ENCODE results near the gene HIP1. TPM values are rescaled to one million over a fixed set of nuclear protein-coding genes. Genes with fewer than 3 reads are reported as not detected.
"Not testable (repeated sequence)": the region's sequence is repeated elsewhere in the genome, so short reads cannot be mapped to it uniquely, and the experiment has no call there.

HIP1 gene
- total RNA-seq, 1 experiment from 2014 or later: 11.1 TPM

GRCh38 chr7:75721426-75721825 lies 17.3 kb downstream of the HIP1 start:
- peak; percentile 63 for DNase-seq (ENCODE audit: unreplicated experiment)
- intact Hi-C loops (cut with micrococcal nuclease): no loop called here
- no TSS peak for BruUV-seq (replicated peaks)
- Mint-ChIP-seq H3K9me3 (ENCODE audit: unreplicated experiment) (no peaks in the 10 kb centered on the region), H3K4me1 (ENCODE audit: insufficient read depth, unreplicated experiment) (peaks cover 6% of the 10 kb centered on the region), H3K4me3 (ENCODE audit: unreplicated experiment) (no peak overlapping the region), H3K27ac (ENCODE audit: low read depth, unreplicated experiment) (no peak overlapping the region), H3K36me3 (ENCODE audit: insufficient read depth, unreplicated experiment) (peaks cover 6% of the 10 kb centered on the region), H3K27me3 (ENCODE audit: insufficient read depth, unreplicated experiment) (no peaks in the 10 kb centered on the region)
- CTCF ChIA-PET: interaction anchor here (0.6 to 1.8 kb wide), 4 partner anchors 11 to 92 kb away, joined by 3 to 9 read pairs (median 3); partner anchors contain the start of gene CCL24
- TF ChIP-seq CTCF (IDR thresholded peaks at IDR 0.05; ENCODE audit: unreplicated experiment): no peak
- POLR2A ChIA-PET: interaction anchor here (0.6 to 1.3 kb wide), 2 partner anchors 11 to 18 kb away, joined by 3 to 5 read pairs; no protein-coding TSS in a partner anchor

- no peak for TF ChIP-seq CTCF (IDR thresholded peaks at IDR 0.05; ENCODE audit: unreplicated experiment)
- no peaks in the 10 kb centered on the region for H3K27me3 Mint-ChIP-seq (ENCODE audit: insufficient read depth, unreplicated experiment)
- no peaks in the 10 kb centered on the region for H3K9me3 Mint-ChIP-seq (ENCODE audit: unreplicated experiment)
- peaks cover 6% of the 10 kb centered on the region for H3K36me3 Mint-ChIP-seq (ENCODE audit: insufficient read depth, unreplicated experiment)
- intact Hi-C loops (cut with micrococcal nuclease): no loop called here
- no peak overlapping the region for H3K27ac Mint-ChIP-seq (ENCODE audit: low read depth, unreplicated experiment)
- H3K4me3 Mint-ChIP-seq (ENCODE audit: unreplicated experiment): no peak overlapping the region
- POLR2A ChIA-PET: no interaction called here
- CTCF ChIA-PET: interaction anchor here (0.5 kb wide), 1 partner anchor 32 kb away, joined by 4 read pairs; no protein-coding TSS in a partner anchor
- no peak for DNase-seq (ENCODE audit: unreplicated experiment)
- peaks cover 6% of the 10 kb centered on the region for H3K4me1 Mint-ChIP-seq (ENCODE audit: insufficient read depth, unreplicated experiment)
- no TSS peak for BruUV-seq (replicated peaks)
Observed at GRCh38 chr7:75719626-75720025, 19.1 kb downstream of the HIP1 start.

DNA sequence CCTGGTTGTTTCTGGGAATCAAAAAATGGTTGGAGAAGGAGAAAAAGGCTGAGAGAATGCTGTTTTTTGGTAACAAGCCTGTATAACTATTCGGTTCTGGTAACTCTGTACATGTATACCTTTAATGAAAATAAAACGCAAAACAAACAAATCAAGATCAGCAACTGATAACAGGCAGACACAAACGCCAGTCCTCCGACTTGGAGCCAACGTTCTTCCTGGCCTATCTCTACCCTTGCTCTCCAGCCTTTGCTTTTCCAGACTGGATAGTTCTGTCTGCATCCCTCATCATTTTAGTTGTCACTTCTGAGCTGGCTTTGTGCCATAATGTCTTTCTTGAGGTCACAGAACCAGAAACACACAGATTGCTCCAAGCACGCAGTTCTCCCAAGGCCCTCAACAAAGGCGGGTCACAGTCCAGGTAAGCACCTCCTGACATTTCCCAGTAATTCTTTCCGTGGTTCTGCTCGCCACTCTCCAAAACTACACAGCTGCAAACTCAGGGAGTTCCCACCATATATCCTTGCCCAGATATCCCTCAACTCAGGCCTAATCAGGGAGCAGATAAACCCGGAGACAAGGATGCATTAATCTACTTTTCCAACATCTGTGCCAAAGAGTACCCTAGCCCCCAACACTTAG lies 20.2 kb downstream of the HIP1 start:
- Mint-ChIP-seq H3K27me3 (ENCODE audit: insufficient read depth, unreplicated experiment) (no peaks in the 10 kb centered on the region), H3K4me3 (ENCODE audit: unreplicated experiment) (no peak overlapping the region), H3K9me3 (ENCODE audit: unreplicated experiment) (no peaks in the 10 kb centered on the region), H3K36me3 (ENCODE audit: insufficient read depth, unreplicated experiment) (peaks cover 6% of the 10 kb centered on the region), H3K27ac (ENCODE audit: low read depth, unreplicated experiment) (no peak overlapping the region), H3K4me1 (ENCODE audit: insufficient read depth, unreplicated experiment) (peaks cover 6% of the 10 kb centered on the region)
- ChIA-PET CTCF (interaction anchor here (1.4 kb wide), 1 partner anchor 44 kb away, joined by 6 read pairs; no protein-coding TSS in a partner anchor), POLR2A (interaction anchor here (2.0 kb wide), 1 partner anchor 10 kb away, joined by 4 read pairs; no protein-coding TSS in a partner anchor)
- no peak for TF ChIP-seq CTCF (IDR thresholded peaks at IDR 0.05; ENCODE audit: unreplicated experiment)
- no peak for DNase-seq (ENCODE audit: unreplicated experiment)
- intact Hi-C loops (cut with micrococcal nuclease): no loop called here
- no TSS peak for BruUV-seq (replicated peaks)

- H3K27ac Mint-ChIP-seq (ENCODE audit: low read depth, unreplicated experiment); intact Hi-C loops (cut with micrococcal nuclease); H3K27me3 Mint-ChIP-seq (ENCODE audit: insufficient read depth, unreplicated experiment); DNase-seq (ENCODE audit: unreplicated experiment); H3K4me3 Mint-ChIP-seq (ENCODE audit: unreplicated experiment); BruUV-seq (replicated peaks); H3K4me1 Mint-ChIP-seq (ENCODE audit: insufficient read depth, unreplicated experiment); H3K9me3 Mint-ChIP-seq (ENCODE audit: unreplicated experiment); H3K36me3 Mint-ChIP-seq (ENCODE audit: insufficient read depth, unreplicated experiment): not testable (repeated sequence)
- ChIA-PET POLR2A (interaction anchor here (2.0 kb wide), 1 partner anchor 10 kb away, joined by 4 read pairs; no protein-coding TSS in a partner anchor), CTCF (interaction anchor here (1.4 kb wide), 1 partner anchor 44 kb away, joined by 6 read pairs; no protein-coding TSS in a partner anchor)
Observed at GRCh38 chr7:75717746-75718145, 21.0 kb downstream of the HIP1 start.

Data from MCF 10A (cell line).